Astrocyte (in vitro differentiated cells and primary cell): Measurements from ENCODE around the gene GOSR1. TPM values are rescaled to one million over a fixed set of nuclear protein-coding genes. Genes with fewer than 3 reads are reported as not detected.
"Not testable (repeated sequence)": the region's sequence is repeated elsewhere in the genome, so short reads cannot be mapped to it uniquely, and the experiment has no call there.

ENCODE experiments used
- DNase-seq: peaks from one replicate; pipeline ENCODE4 v3.0.0-alpha.2; 2010; ENCODE audit warnings: low read depth
- FAIRE-seq: peaks from 2 replicates; lab custom pipeline; 2011; peaks lifted over from hg19 to GRCh38; lab: Jason Lieb, UNC
- H2AFZ ChIP-seq: 2 replicates; pipeline ENCODE4 v1.6.0; 2012; ENCODE audit warnings: low read depth, low read length, inconsistent platforms
- H3K27ac ChIP-seq: 2 replicates; pipeline ENCODE4 v1.5.1; 2011; ENCODE audit warnings: low read depth, low read length, inconsistent platforms
- H3K27me3 ChIP-seq: 2 replicates; pipeline ENCODE4 v1.6.0; 2011; ENCODE audit warnings: low read length, inconsistent platforms; ENCODE audit not compliant: insufficient read depth
- H3K36me3 ChIP-seq: 2 replicates; pipeline ENCODE4 v1.5.1; 2011; ENCODE audit warnings: low read length, inconsistent platforms; ENCODE audit not compliant: insufficient read depth
- H3K4me1 ChIP-seq: 2 replicates; pipeline ENCODE4 v1.5.1; 2011; ENCODE audit warnings: low read length, inconsistent platforms; ENCODE audit not compliant: insufficient read depth
- H3K4me2 ChIP-seq: 2 replicates; pipeline ENCODE4 v1.6.0; 2012; ENCODE audit warnings: low read length, inconsistent platforms
- H3K4me3 ChIP-seq: 2 replicates; pipeline ENCODE4 v1.5.1; 2011; ENCODE audit warnings: low read depth, mild to moderate bottlenecking, low read length, inconsistent platforms; ENCODE audit not compliant: insufficient read depth
- H3K79me2 ChIP-seq: 2 replicates; pipeline ENCODE4 v1.6.0; 2012; ENCODE audit warnings: mild to moderate bottlenecking, low read length, inconsistent platforms; ENCODE audit not compliant: insufficient read depth
- H3K9ac ChIP-seq: 2 replicates; pipeline ENCODE4 v1.6.0; 2012; ENCODE audit warnings: mild to moderate bottlenecking, low read length, inconsistent platforms
- H3K9me3 ChIP-seq: 2 replicates; pipeline ENCODE4 v1.5.1; 2012; ENCODE audit warnings: low read depth, mild to moderate bottlenecking, low read length, inconsistent platforms; ENCODE audit not compliant: insufficient read depth
- H4K20me1 ChIP-seq: 2 replicates; pipeline ENCODE4 v1.6.0; 2012; ENCODE audit warnings: low read length, inconsistent platforms; ENCODE audit not compliant: insufficient read depth
- H3K27ac Mint-ChIP-seq: one replicate; pipeline ENCODE4 v1.8.0; 2021; ENCODE audit warnings: mild to moderate bottlenecking, mixed read lengths; ENCODE audit not compliant: unreplicated experiment
- H3K27me3 Mint-ChIP-seq: one replicate; pipeline ENCODE4 v1.8.0; 2021; ENCODE audit warnings: low read depth, mixed read lengths; ENCODE audit not compliant: unreplicated experiment
- H3K36me3 Mint-ChIP-seq: one replicate; pipeline ENCODE4 v1.8.0; 2021; ENCODE audit warnings: low read depth, mixed read lengths; ENCODE audit not compliant: unreplicated experiment
- H3K4me1 Mint-ChIP-seq: one replicate; pipeline ENCODE4 v1.8.0; 2021; ENCODE audit warnings: low read depth, mixed read lengths; ENCODE audit not compliant: unreplicated experiment
- H3K4me3 Mint-ChIP-seq: one replicate; pipeline ENCODE4 v1.8.0; 2021; ENCODE audit warnings: mild to moderate bottlenecking, moderate library complexity, mixed read lengths; ENCODE audit not compliant: unreplicated experiment
- H3K9me3 Mint-ChIP-seq: one replicate; pipeline ENCODE4 v1.8.0; 2021; ENCODE audit warnings: mild to moderate bottlenecking, mixed read lengths; ENCODE audit not compliant: unreplicated experiment
- EZH2 ChIP-seq: IDR thresholded peaks from 2 replicates; pipeline ENCODE4 v1.6.1; 2012; ENCODE audit warnings: mild to moderate bottlenecking, low read length, inconsistent platforms; ENCODE audit not compliant: insufficient read depth
- total RNA-seq: library from RNA; stranded (reverse); gene quantifications from 2 replicates; pipeline ENCODE4 v1.2.1, GENCODE V29; 2021
- TF ChIP-seq, protein P1 (sequence below): IDR thresholded peaks from 2 replicates; pipeline ENCODE4 v1.5.1; 2011; ENCODE audit warnings: low read depth, mild to moderate bottlenecking, inconsistent platforms, low read length, moderate library complexity; ENCODE audit not compliant: insufficient read depth

Gene GOSR1
- total RNA-seq, 1 donor from 2014 or later = 49.3 TPM

- H3K27ac ChIP-seq = no peak overlapping the region
- no peak overlapping the region for H3K4me3 ChIP-seq
- Mint-ChIP-seq H3K36me3 (peaks cover 22% of the 10 kb centered on the region), H3K9me3 (peaks cover 4% of the 10 kb centered on the region), H3K4me1 (no peaks in the 10 kb centered on the region), H3K4me3 (no peak overlapping the region), H3K27me3 (no peaks in the 10 kb centered on the region), H3K27ac (no peak overlapping the region)
- FAIRE-seq = no peak
- H2AFZ ChIP-seq = no peak overlapping the region
- no peak for TF ChIP-seq EZH2
- TF ChIP-seq, protein P1, sequence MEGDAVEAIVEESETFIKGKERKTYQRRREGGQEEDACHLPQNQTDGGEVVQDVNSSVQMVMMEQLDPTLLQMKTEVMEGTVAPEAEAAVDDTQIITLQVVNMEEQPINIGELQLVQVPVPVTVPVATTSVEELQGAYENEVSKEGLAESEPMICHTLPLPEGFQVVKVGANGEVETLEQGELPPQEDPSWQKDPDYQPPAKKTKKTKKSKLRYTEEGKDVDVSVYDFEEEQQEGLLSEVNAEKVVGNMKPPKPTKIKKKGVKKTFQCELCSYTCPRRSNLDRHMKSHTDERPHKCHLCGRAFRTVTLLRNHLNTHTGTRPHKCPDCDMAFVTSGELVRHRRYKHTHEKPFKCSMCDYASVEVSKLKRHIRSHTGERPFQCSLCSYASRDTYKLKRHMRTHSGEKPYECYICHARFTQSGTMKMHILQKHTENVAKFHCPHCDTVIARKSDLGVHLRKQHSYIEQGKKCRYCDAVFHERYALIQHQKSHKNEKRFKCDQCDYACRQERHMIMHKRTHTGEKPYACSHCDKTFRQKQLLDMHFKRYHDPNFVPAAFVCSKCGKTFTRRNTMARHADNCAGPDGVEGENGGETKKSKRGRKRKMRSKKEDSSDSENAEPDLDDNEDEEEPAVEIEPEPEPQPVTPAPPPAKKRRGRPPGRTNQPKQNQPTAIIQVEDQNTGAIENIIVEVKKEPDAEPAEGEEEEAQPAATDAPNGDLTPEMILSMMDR = no peak
- H4K20me1 ChIP-seq = no peaks in the 10 kb centered on the region
- no peaks in the 10 kb centered on the region for H3K27me3 ChIP-seq
- H3K4me1 ChIP-seq = no peaks in the 10 kb centered on the region
- no peak overlapping the region for H3K9ac ChIP-seq
- no peak overlapping the region for H3K4me2 ChIP-seq
- peaks cover 8% of the 10 kb centered on the region for H3K36me3 ChIP-seq
- no peak for DNase-seq
- H3K9me3 ChIP-seq = peaks cover 3% of the 10 kb centered on the region
- no peaks in the 10 kb centered on the region for H3K79me2 ChIP-seq
These were observed 18.8 kb upstream of the GOSR1 start for GRCh38 chr17:30458371-30458770.

DNA sequence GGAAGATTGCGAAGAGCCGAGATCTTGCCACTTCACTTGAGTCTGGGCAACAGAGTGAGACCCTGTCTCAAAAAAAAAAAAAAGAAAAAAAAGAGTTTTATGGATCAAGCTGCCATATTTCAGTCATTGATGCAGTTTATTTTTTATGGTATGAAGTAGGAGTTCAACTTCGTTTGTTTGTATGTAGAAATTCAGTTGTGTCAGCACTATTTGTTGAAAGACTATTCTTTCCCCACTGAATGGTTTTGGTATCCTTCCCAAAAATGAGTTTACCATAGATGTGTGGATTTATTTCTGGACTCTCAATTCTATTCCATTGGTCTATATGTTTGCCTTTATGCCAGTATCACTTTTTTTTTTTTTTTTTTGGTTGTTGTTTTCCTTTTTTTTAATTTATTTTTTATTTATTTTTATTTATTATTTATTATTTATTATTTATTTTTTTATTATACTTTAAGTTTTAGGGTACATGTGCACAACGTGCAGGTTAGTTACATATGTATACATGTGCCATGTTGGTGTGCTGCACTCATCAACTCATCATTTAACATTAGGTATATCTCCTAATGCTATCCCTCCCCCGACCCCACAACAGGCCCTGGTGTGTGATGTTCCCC lies 18.3 kb upstream of the GOSR1 start:
- not testable (repeated sequence) for H3K9me3 ChIP-seq, H3K27me3 ChIP-seq, H3K4me3 ChIP-seq, H3K4me3 Mint-ChIP-seq, H3K27me3 Mint-ChIP-seq, H3K9me3 Mint-ChIP-seq, FAIRE-seq, H3K4me1 Mint-ChIP-seq, H2AFZ ChIP-seq, H3K36me3 ChIP-seq, H3K27ac Mint-ChIP-seq, H3K4me1 ChIP-seq, H3K79me2 ChIP-seq, DNase-seq, H3K4me2 ChIP-seq, H3K27ac ChIP-seq, H4K20me1 ChIP-seq, H3K9ac ChIP-seq
- peaks cover 22% of the 10 kb centered on the region for H3K36me3 Mint-ChIP-seq

- no peak overlapping the region for H3K4me2 ChIP-seq
- no peak overlapping the region for H3K4me3 Mint-ChIP-seq
- no peak for TF ChIP-seq EZH2
- TF ChIP-seq, protein P1 = no peak
These were observed 8.7 kb upstream of the GOSR1 start for GRCh38 chr17:30468465-30468864.

More at GRCh38 chr17:30468465-30468864, 8.7 kb upstream of the GOSR1 start:
- Histone ChIP-seq H4K20me1 (no peaks in the 10 kb centered on the region), H3K9me3 (no peaks in the 10 kb centered on the region), H3K9ac (no peak overlapping the region), H3K4me1 (no peaks in the 10 kb centered on the region), H3K36me3 (peaks cover 7% of the 10 kb centered on the region), H3K4me3 (no peak overlapping the region), H3K27me3 (no peaks in the 10 kb centered on the region), H3K27ac (no peak overlapping the region), H3K79me2 (no peaks in the 10 kb centered on the region), H2AFZ (no peak overlapping the region)
- Mint-ChIP-seq H3K27ac (no peak overlapping the region), H3K27me3 (no peaks in the 10 kb centered on the region), H3K4me1 (no peaks in the 10 kb centered on the region), H3K9me3 (no peaks in the 10 kb centered on the region), H3K36me3 (peaks cover 6% of the 10 kb centered on the region)
- no peak for FAIRE-seq
- DNase-seq = no peak
